GM19452 (cell line): ENCODE data around the gene BATF3.

Experiments used
- ATAC-seq: cut with Tn5 transposase; IDR thresholded peaks from one replicate; pipeline ENCODE4 v1.9.1; 2021; ENCODE audit not compliant: unreplicated experiment

BATF3 gene

DNA sequence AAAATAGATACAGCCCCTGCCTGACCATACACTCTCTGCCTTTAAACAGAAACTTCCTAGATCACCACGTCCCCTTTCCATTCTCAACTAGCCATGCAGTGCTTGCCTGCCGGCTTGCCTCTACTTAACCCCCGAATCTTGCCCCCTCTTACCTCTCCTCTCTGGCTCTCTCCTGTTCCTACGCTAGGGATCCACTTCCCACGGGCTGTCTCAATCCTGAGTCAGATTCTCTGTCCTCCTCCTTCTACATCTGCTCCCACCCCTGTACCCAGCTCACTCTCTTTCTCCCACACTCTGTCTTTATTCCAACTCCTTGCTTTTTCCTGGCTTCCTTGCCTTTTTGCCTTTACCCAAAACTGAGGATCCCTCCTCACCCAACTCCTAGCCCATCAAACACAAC is 61.7 kb downstream of the BATF3 start:
- no peak for ATAC-seq
